Activated naive CD8-positive, alpha-beta T cell treated with anti-CD3 and anti-CD28 coated beads, Interleukin-2, amount 50 U/mL, for 24 hours (primary cell): Measurements from ENCODE around the gene STIM1.
A peak's percentile ranks its signal among the peaks of the same experiment; 100 is the strongest.

Source experiments
- ATAC-seq: fragments of 150-1000 bp; cut with Tn5 transposase; one replicate; pipeline ENCODE4 v1.10.0; 2021
- DNase-seq: peaks from one replicate; pipeline ENCODE4 v3.0.0; 2021
- H3K27ac Mint-ChIP-seq: one replicate; pipeline ENCODE4 v1.8.0; 2021; ENCODE audit warnings: mild to moderate bottlenecking, mixed read lengths
- H3K27me3 Mint-ChIP-seq: one replicate; pipeline ENCODE4 v1.8.0; 2021; ENCODE audit warnings: mixed read lengths
- H3K36me3 Mint-ChIP-seq: one replicate; pipeline ENCODE4 v1.8.0; 2021; ENCODE audit warnings: low read depth, mixed read lengths
- H3K4me1 Mint-ChIP-seq: one replicate; pipeline ENCODE4 v1.8.0; 2021; ENCODE audit warnings: mixed read lengths
- H3K4me3 Mint-ChIP-seq: one replicate; pipeline ENCODE4 v1.8.0; 2021; ENCODE audit warnings: mild to moderate bottlenecking, moderate library complexity, mixed read lengths
- H3K9me3 Mint-ChIP-seq: one replicate; pipeline ENCODE4 v1.8.0; 2021; ENCODE audit warnings: mixed read lengths

The STIM1 gene

DNA sequence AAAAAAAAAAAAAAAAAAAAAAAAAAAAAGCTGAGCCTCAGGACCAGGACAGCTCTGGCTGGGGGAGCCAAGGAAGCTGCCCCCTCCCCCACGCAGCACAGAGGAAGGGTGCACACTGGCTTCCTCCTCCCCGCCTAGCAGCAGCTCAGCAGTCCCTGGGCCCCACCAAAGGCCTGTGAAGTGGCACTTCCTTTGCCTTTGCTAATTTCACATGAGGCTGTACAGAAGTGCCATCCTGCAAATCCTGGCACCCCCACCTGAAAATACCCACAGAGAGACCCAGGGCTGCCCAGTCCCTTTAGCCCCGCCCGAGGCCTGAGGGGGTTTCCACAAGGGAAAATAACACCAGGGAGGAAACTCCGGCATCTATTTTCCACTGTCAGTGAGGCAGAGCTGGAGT, 18.6 kb upstream of the STIM1 start:
- DNase-seq, result peak; percentile 62
- H3K4me1 Mint-ChIP-seq, result peaks cover 76% of the 10 kb centered on the region
- peaks cover 75% of the 10 kb centered on the region for H3K36me3 Mint-ChIP-seq
- peak overlapping the region; percentile 98 for H3K4me3 Mint-ChIP-seq
- no peak for ATAC-seq
- H3K27ac Mint-ChIP-seq, result peak overlapping the region; percentile 96
- no peaks in the 10 kb centered on the region for H3K9me3 Mint-ChIP-seq
- H3K27me3 Mint-ChIP-seq, result no peaks in the 10 kb centered on the region

- peak overlapping the region; percentile 96 for H3K27ac Mint-ChIP-seq
- ATAC-seq, result no peak
- H3K4me1 Mint-ChIP-seq, result peaks cover 75% of the 10 kb centered on the region
- H3K9me3 Mint-ChIP-seq, result no peaks in the 10 kb centered on the region
- no peaks in the 10 kb centered on the region for H3K27me3 Mint-ChIP-seq
- peaks cover 66% of the 10 kb centered on the region for H3K36me3 Mint-ChIP-seq
- DNase-seq, result no peak
- H3K4me3 Mint-ChIP-seq, result peak overlapping the region; percentile 98
Observed at GRCh38 chr11:3837793-3838192, 17.7 kb upstream of the STIM1 start.

DNA sequence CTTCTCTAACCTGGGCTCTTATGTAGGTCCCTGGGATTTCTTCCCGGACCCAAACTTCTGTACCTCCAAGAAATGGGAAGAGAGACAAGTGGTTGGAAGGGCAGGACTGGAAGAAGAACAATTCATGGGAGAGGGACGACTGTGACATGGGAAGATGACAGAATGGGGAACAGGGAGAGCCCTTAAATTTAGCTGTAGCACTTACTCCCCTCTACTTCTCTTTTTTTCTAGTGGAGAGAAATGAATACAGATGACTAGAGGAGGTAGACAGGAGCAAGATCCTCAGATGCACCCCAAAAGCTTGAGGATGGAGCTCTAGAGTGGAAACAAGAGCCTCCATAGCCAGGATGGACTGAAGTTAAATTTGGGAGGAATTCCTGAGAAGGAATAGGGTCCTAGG, 17.0 kb upstream of the STIM1 start:
- peak overlapping the region; percentile 96 for H3K27ac Mint-ChIP-seq

DNA sequence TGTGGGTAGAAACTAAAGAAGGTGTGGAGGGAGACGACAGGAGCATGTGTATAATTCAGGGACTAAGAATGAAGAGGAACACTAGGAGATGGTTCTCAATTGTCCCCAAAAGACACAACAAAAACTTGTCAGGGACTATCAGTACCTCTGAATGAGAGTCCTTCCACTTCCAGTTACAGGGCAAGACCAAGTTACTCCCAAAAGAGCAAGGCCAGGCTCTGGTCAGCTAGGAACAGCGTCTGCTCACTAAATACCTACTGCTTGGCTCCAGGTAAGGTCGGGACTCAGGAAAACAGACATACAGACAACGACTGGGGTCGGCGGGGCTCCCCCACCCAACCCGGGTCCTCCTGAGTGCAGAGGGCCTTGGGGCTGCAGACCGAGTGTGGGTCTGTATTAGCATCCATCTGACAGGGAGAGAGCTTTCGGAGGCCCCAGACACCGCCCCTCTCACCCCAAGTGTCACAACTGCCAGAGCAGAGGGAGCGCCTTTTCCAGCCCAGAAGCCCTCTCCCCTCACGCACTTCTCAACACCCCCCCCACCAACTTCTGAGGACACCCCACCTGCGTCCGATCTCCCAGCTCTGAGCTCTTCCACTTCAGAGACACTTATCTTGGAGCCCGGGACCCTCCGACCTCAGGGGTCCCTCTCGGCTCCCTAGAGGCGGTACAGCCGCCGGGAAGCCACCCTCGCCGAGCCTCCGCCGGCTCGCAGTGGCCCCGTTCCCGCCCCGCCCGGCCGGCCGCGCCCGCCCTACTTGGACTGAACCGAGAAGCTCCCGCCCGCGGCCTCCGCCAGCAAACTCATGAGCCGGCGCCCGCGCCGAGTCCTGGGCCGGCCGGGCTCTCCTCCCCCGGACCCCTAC, 15.2 kb upstream of the STIM1 start:
- H3K36me3 Mint-ChIP-seq, result peaks cover 43% of the 10 kb centered on the region
- peak; percentile 44 for DNase-seq
- peak overlapping the region; percentile 98 for H3K4me3 Mint-ChIP-seq
- no peak for ATAC-seq
- H3K27ac Mint-ChIP-seq, result peak overlapping the region; percentile 96
- no peaks in the 10 kb centered on the region for H3K9me3 Mint-ChIP-seq
- H3K4me1 Mint-ChIP-seq, result peaks cover 72% of the 10 kb centered on the region
- H3K27me3 Mint-ChIP-seq, result no peaks in the 10 kb centered on the region

More for the DNA sequence above, 17.0 kb upstream of the STIM1 start:
- Mint-ChIP-seq H3K27me3 (no peaks in the 10 kb centered on the region), H3K4me1 (peaks cover 75% of the 10 kb centered on the region), H3K36me3 (peaks cover 60% of the 10 kb centered on the region), H3K9me3 (no peaks in the 10 kb centered on the region), H3K4me3 (peak overlapping the region; percentile 98)
- DNase-seq, result no peak
- no peak for ATAC-seq

GRCh38 chr11:3840870-3841425, 14.5 kb upstream of the STIM1 start, which contains the start of gene RHOG:
Gene RHOG (minus strand): TSS chr11:3840959. CDS start chr11:3828138, 12,821 bp downstream.
- H3K9me3 Mint-ChIP-seq, result no peaks in the 10 kb centered on the region
- peaks cover 67% of the 10 kb centered on the region for H3K4me1 Mint-ChIP-seq
- peaks cover 36% of the 10 kb centered on the region for H3K36me3 Mint-ChIP-seq
- no peaks in the 10 kb centered on the region for H3K27me3 Mint-ChIP-seq
- peak; percentile 95 for DNase-seq
- peak; percentile 89 for ATAC-seq
- peak within 1 kb of the TSS; percentile 98 for H3K4me3 Mint-ChIP-seq
- H3K27ac Mint-ChIP-seq, result peak within 1 kb of the TSS; percentile 96

DNA sequence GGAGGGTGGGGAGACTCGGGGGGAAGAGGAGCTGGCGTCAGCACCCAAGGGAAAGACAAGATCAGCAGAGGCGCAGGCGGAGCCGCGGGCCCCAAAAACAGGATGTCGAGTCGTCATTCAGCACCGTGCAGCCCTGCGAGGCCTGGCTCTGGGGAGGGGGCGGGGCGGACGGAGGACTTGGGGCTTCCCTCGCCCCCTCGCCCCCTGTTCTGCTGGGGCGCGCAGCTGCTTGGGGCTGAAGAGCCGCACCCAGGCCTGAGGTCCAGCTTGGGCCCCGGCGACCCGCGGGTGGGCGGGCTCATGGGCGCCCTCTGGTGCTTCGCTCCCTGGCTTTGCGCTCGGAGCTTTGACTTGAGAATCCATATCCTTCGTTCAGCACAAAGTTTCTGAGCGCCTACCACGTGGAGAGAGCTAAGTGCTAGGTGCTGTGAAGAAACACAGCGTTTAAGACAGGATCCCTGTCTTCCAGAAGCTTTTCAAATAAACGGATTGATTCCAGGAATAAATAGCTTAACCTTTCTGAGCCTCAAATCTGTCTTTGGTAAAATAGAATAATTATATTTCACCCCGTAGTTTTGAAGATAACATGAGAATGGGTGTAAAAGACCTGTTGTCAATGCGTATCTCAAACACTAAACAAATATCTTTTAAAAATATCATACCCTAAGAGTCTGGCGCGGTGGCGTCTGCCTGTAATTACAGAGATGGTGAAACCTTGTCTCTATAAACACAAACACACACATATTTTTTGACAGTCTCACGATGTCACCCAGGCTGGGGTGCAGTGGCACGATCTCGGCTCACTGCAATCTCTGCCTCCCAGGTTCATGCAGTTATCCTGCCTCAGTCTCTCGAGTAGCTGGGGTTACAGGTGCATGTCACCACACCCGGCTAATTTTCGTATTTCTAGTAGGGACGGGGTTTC, 13.8 kb upstream of the STIM1 start:
- peaks cover 61% of the 10 kb centered on the region for H3K4me1 Mint-ChIP-seq
- H3K36me3 Mint-ChIP-seq, result peaks cover 29% of the 10 kb centered on the region
- H3K27ac Mint-ChIP-seq, result peak overlapping the region; percentile 89
- peak overlapping the region; percentile 98 for H3K4me3 Mint-ChIP-seq
- ATAC-seq (peak; percentile 86), DNase-seq (no peak)
- no peaks in the 10 kb centered on the region for H3K27me3 Mint-ChIP-seq
- H3K9me3 Mint-ChIP-seq, result no peaks in the 10 kb centered on the region

GRCh38 chr11:3843326-3843725, 12.1 kb upstream of the STIM1 start:
- Mint-ChIP-seq H3K4me3 (no peak overlapping the region), H3K27ac (peak overlapping the region; percentile 78), H3K4me1 (peaks cover 46% of the 10 kb centered on the region), H3K36me3 (peaks cover 17% of the 10 kb centered on the region), H3K9me3 (no peaks in the 10 kb centered on the region), H3K27me3 (no peaks in the 10 kb centered on the region)
- no peak for ATAC-seq
- no peak for DNase-seq

- H3K27ac Mint-ChIP-seq, result no peak overlapping the region
- no peak overlapping the region for H3K4me3 Mint-ChIP-seq
Observed at GRCh38 chr11:3845246-3845645, 10.2 kb upstream of the STIM1 start.

GRCh38 chr11:3845670-3846069, 9.8 kb upstream of the STIM1 start:
- peaks cover 44% of the 10 kb centered on the region for H3K4me1 Mint-ChIP-seq
- no peaks in the 10 kb centered on the region for H3K36me3 Mint-ChIP-seq
- DNase-seq (no peak), ATAC-seq (no peak)
- no peaks in the 10 kb centered on the region for H3K27me3 Mint-ChIP-seq
- H3K4me3 Mint-ChIP-seq, result no peak overlapping the region
- no peaks in the 10 kb centered on the region for H3K9me3 Mint-ChIP-seq
- H3K27ac Mint-ChIP-seq, result no peak overlapping the region

More at GRCh38 chr11:3845246-3845645, 10.2 kb upstream of the STIM1 start:
- Mint-ChIP-seq H3K4me1 (peaks cover 44% of the 10 kb centered on the region), H3K36me3 (no peaks in the 10 kb centered on the region), H3K27me3 (no peaks in the 10 kb centered on the region), H3K9me3 (no peaks in the 10 kb centered on the region)
- no peak for ATAC-seq
- DNase-seq, result no peak

DNA sequence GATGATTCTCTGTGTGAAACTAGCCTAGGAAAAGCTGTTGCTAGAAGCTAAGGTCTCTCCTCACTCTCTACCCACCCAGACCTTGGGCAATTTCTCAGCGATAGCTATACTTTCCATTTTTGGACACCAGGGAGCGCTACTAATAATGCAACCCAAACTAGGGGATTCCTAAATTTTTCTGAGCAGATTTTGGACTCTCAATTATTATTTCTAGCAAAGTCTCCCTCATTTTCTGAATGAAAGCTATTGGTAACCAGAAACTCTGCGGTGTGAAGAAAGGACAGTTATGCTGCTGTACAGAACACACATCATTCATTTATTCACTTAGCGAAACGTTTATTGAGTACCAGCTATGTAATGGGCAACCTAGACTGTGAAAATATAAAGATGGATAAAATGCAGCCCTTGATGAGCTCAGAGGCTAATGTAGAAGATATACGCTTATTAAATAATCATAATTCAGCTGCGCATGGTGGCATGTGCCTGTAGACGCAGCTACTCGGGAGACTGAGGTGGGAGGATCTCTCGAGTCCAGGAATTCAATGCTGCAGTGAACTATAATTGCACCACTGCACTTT, 6.1 kb upstream of the STIM1 start:
- H3K4me1 Mint-ChIP-seq, result peaks cover 41% of the 10 kb centered on the region
- H3K36me3 Mint-ChIP-seq, result no peaks in the 10 kb centered on the region
- H3K9me3 Mint-ChIP-seq, result no peaks in the 10 kb centered on the region
- ATAC-seq (peak; percentile 62), DNase-seq (peak; percentile 52)
- H3K27ac Mint-ChIP-seq, result no peak overlapping the region
- H3K27me3 Mint-ChIP-seq, result no peaks in the 10 kb centered on the region
- H3K4me3 Mint-ChIP-seq, result no peak overlapping the region

GRCh38 chr11:3853545-3853842, 2.0 kb upstream of the STIM1 start:
- Mint-ChIP-seq H3K9me3 (no peaks in the 10 kb centered on the region), H3K4me3 (peak overlapping the region; percentile 93), H3K27me3 (no peaks in the 10 kb centered on the region), H3K36me3 (peaks cover 5% of the 10 kb centered on the region), H3K27ac (peak overlapping the region; percentile 99), H3K4me1 (peaks cover 51% of the 10 kb centered on the region)
- ATAC-seq, result no peak
- DNase-seq, result no peak

DNA sequence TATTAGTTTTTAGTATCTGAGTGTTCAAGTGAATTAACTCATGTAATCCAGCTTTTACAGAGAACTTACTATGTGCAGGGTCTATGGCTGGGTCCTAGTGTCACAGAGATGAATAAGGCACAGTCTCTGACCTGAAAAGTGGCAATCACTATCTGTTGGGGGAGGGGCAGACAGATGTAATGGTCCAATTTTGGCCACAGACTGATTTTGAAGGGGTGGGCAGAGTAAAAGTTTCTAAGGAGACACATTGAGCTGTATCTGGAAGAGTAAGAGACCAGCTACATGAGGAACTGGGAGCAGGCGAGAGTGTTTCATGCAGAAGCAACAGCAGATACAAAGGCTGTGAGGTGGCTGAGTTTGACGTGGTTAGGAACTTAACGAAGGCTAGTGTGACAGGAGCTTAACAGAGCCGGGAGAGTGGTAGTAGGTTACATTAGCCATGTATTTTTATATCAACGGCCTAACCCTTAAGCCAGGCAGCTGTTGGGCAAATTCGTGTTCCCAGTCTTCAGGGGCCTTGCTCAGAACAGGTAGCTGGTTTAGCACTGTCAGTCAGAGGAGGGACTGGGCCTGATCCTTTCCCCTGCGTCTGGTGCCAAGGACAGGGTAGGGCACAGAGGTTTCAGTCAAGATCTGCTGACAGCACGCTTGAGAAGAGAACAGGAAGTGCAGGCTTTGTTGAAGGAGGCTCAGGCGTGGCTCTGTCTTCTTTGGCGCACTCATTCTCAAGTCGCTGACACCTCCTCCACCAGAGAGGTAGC, 1.4 kb upstream of the STIM1 start:
- peak; percentile 66 for DNase-seq
- ATAC-seq, result peak; percentile 62
- Mint-ChIP-seq H3K4me3 (peak overlapping the region; percentile 93), H3K27ac (peak overlapping the region; percentile 99), H3K4me1 (peaks cover 54% of the 10 kb centered on the region), H3K36me3 (peaks cover 5% of the 10 kb centered on the region), H3K9me3 (no peaks in the 10 kb centered on the region), H3K27me3 (no peaks in the 10 kb centered on the region)

DNA sequence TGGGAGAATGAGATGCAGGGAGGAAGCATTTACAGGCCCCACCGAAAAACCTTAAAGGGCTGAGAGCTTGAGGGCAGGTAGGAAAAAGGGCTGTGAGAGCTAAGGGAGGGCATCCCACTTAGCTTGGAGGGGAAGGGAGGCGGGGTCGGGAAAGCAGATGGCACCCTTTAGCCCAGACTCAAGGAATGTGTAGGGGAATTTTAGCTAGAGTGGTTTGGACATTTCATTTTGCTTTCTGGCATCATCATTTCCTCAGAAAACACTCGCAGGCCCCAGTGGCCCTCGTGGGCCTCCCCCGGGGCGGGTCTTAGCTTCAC, 846 bp upstream of the STIM1 start:
- Mint-ChIP-seq H3K27ac (peak overlapping the region; percentile 99), H3K36me3 (peaks cover 5% of the 10 kb centered on the region), H3K9me3 (no peaks in the 10 kb centered on the region), H3K27me3 (no peaks in the 10 kb centered on the region), H3K4me3 (peak overlapping the region; percentile 93), H3K4me1 (peaks cover 55% of the 10 kb centered on the region)
- DNase-seq (no peak), ATAC-seq (no peak)
